Left ventricle myocardium inferior (tissue), 1 donor: Measurements from ENCODE around the gene C1orf159. TPM values are rescaled to one million over a fixed set of nuclear protein-coding genes. Genes with fewer than 3 reads are reported as not detected.

Experiments used
- DNase-seq: peaks from one replicate; pipeline ENCODE4 v3.0.0-alpha.2; 2020
- H3K27ac ChIP-seq: fragments of 200-600 bp; replicated peaks from 2 replicates; pipeline ENCODE4 v1.8.0; 2021
- H3K27me3 ChIP-seq: fragments of 200-600 bp; 2 replicates; pipeline ENCODE4 v1.8.0; 2021; ENCODE audit warnings: low read depth
- H3K36me3 ChIP-seq: fragments of 200-600 bp; 2 replicates; pipeline ENCODE4 v1.8.0; 2021
- H3K4me1 ChIP-seq: fragments of 200-600 bp; 2 replicates; pipeline ENCODE4 v1.8.0; 2021
- H3K4me3 ChIP-seq: fragments of 200-600 bp; 2 replicates; pipeline ENCODE4 v1.8.0; 2021; ENCODE audit warnings: mild to moderate bottlenecking, moderate library complexity
- H3K9me3 ChIP-seq: fragments of 200-600 bp; replicated peaks from 2 replicates; pipeline ENCODE4 v1.8.0; 2021
- intact Hi-C: fragments of 100-400 bp; cut with micrococcal nuclease; formaldehyde crosslinking; loops from one replicate; pipeline ENCODE4 v1.11.0; 2022
- total RNA-seq: library from RNA; stranded (reverse); fragmentation: NEBNext Ultra II Directional; extraction: Animal tissue kit (Norgen Biotek cat#: 25700); gene quantifications from one replicate; pipeline ENCODE4 v1.2.1, GENCODE V29; 2021
- TF ChIP-seq, protein P1 (sequence below): fragments of 200-600 bp; IDR thresholded peaks from 2 replicates; pipeline ENCODE4 v1.8.0; 2021; ENCODE audit warnings: antibody characterized with exemption, mild to moderate bottlenecking, borderline replicate concordance
- donor health status: DM: no; HTN: yes; CAD: no; lungs with severe emphysema.

The C1orf159 gene
- total RNA-seq, 1 donor from 2014 or later, result 3.8 TPM

DNA sequence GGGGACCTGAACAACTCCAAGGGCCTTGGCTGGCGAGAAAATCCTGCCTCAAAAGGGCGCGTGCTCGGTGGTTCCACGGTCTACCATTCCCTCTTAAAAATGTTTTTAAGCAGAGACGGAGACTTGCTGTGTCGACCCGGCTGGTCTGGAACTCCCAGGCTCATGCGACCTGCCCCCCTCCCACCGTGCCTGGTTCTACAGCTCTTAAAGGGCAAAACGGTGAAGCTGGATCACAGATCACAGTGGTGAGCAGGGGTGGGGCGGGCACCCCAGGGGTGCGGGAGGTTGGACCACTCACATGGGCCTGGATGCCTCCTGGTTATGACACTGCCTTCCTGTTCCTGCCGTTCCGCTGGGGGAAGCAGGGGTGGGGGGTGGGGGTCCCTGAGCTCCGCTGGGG is 4.2 kb upstream of the C1orf159 start:
- Histone ChIP-seq H3K36me3 (no peaks in the 10 kb centered on the region), H3K27ac (no peak overlapping the region), H3K27me3 (peaks cover 47% of the 10 kb centered on the region), H3K4me1 (peaks cover 21% of the 10 kb centered on the region), H3K4me3 (no peak overlapping the region), H3K9me3 (no peaks in the 10 kb centered on the region)
- TF ChIP-seq, protein P1, sequence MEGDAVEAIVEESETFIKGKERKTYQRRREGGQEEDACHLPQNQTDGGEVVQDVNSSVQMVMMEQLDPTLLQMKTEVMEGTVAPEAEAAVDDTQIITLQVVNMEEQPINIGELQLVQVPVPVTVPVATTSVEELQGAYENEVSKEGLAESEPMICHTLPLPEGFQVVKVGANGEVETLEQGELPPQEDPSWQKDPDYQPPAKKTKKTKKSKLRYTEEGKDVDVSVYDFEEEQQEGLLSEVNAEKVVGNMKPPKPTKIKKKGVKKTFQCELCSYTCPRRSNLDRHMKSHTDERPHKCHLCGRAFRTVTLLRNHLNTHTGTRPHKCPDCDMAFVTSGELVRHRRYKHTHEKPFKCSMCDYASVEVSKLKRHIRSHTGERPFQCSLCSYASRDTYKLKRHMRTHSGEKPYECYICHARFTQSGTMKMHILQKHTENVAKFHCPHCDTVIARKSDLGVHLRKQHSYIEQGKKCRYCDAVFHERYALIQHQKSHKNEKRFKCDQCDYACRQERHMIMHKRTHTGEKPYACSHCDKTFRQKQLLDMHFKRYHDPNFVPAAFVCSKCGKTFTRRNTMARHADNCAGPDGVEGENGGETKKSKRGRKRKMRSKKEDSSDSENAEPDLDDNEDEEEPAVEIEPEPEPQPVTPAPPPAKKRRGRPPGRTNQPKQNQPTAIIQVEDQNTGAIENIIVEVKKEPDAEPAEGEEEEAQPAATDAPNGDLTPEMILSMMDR, result no peak
- intact Hi-C loops, result no loop called here
- DNase-seq, result peak; percentile 10

DNA sequence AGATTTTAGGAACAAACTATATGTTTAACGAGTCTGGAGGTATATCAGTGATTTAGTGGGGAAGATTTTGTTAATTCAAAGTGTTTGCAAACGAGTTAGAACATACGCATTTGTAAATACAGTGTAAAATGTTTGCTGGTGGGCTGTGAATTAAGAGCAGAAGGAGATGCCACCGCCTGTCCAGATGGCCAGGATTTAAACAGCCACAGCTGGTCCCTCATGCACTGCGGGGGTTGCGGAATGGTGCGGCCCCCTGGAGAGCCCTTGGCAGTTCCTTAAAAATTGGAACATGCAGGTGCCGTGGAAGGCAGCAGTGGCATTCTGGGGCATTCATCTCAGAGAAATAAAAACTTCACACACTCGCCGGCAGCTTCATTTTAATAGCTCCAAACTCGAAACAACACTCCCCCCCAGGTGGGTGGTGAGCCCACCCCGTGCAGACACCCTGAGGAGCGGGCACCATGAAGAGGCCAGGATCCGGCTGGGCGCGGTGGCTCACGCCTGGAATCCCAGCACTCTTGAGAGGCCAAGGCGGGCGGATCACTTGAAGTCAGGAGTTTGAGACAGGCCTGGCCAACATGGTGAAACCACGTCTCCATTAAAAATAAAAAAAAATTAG is 3.5 kb upstream of the C1orf159 start:
- H3K4me3 ChIP-seq, result no peak overlapping the region

DNA sequence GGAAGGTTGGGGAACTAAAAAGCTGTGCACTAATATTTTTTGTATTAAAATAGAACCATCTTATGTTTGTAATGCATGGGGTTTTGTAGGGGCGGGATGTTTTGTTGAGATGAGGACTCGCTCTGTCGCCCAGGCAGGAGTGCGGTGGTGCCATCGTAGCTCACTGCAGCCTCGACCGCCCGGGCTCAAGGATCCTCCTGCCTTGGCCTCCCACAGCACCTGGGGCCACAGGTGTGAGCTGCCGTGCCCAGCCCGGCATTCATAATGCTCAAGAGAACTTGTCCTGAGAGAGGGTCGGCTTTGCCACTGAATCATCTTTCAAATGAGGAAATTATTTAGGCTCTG is 3.0 kb upstream of the C1orf159 start:
- H3K36me3 ChIP-seq, result no peaks in the 10 kb centered on the region
- TF ChIP-seq, protein P1, result no peak
- H3K27me3 ChIP-seq, result peaks cover 47% of the 10 kb centered on the region
- H3K4me1 ChIP-seq, result peaks cover 26% of the 10 kb centered on the region
- DNase-seq, result no peak
- no peaks in the 10 kb centered on the region for H3K9me3 ChIP-seq
- no peak overlapping the region for H3K27ac ChIP-seq
- H3K4me3 ChIP-seq, result no peak overlapping the region
- intact Hi-C loops, result no loop called here

More for the DNA sequence above, 3.5 kb upstream of the C1orf159 start:
- no peaks in the 10 kb centered on the region for H3K36me3 ChIP-seq
- peaks cover 47% of the 10 kb centered on the region for H3K27me3 ChIP-seq
- intact Hi-C loops, result no loop called here
- H3K9me3 ChIP-seq, result no peaks in the 10 kb centered on the region
- peaks cover 26% of the 10 kb centered on the region for H3K4me1 ChIP-seq
- TF ChIP-seq, protein P1, result no peak
- no peak for DNase-seq
- no peak overlapping the region for H3K27ac ChIP-seq

DNA sequence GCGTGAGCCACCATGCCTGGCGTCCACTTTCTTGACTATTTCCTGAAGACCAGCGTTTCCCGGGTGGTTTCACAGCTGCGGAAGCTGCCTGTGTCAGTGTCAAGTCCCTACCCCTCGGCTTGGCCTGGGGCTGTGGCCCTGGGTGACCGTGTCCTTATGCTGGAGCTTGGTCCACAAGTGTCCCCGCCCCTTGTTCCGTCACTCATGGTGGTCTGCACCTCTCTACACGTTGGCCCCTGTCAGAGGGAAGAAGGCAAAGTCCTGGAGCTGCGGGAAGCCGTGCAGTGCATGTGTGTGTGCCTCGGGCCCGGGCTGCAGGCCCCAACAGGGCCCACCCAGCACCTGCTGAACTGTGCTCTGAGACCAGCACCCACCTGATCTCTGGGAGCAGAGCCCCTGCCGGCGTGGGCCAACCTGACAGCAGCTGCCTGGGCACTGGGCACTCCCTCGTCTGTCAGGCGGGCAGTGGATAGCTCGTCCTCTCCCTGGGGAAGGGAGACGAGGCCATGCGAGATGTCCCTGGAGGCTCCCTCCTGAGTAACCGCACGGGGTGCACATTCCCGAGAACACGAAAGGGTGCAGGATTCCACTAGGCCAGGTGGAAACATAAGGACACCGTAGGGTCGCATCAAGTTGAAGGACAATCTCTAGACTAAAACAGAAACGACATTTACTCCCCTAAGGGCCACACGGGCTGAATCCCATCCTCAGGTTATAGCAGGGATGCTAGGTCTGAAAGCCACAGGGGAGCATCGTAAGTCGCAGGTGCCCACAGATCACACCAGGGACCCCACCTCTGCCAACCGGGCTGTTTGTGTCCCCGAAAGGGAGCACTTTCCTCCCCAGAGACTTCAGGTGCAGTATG is 2.4 kb upstream of the C1orf159 start:
- peaks cover 5% of the 10 kb centered on the region for H3K9me3 ChIP-seq
- no peak overlapping the region for H3K4me3 ChIP-seq
- peaks cover 4% of the 10 kb centered on the region for H3K36me3 ChIP-seq
- H3K27me3 ChIP-seq, result peaks cover 47% of the 10 kb centered on the region
- H3K4me1 ChIP-seq, result peaks cover 26% of the 10 kb centered on the region
- H3K27ac ChIP-seq, result no peak overlapping the region
- DNase-seq, result peak; percentile 10
- intact Hi-C loops, result no loop called here
- TF ChIP-seq, protein P1, result no peak

DNA sequence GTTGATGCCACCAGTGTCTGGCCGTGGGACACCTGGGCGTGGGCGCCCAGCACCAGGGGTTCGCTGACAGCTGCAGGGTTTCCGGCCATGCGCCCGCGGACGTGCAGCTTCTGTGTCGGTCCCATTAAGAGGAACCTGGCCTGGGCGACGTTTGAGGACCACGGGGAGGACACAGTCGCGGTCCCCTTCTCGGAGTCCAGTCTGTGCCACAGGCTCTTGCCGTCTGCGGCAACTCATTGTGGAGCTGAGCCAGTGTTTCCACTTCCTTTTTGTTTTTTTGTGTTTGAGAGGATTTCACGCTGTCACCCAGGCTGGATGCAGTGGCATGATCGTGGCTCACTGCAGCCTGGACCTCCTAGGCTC is 1.6 kb upstream of the C1orf159 start:
- Histone ChIP-seq H3K27ac (no peak overlapping the region), H3K36me3 (peaks cover 12% of the 10 kb centered on the region), H3K27me3 (peaks cover 47% of the 10 kb centered on the region), H3K4me3 (no peak overlapping the region), H3K9me3 (peaks cover 12% of the 10 kb centered on the region), H3K4me1 (peaks cover 24% of the 10 kb centered on the region)
- DNase-seq, result peak; percentile 13
- TF ChIP-seq, protein P1, result no peak
- intact Hi-C loops, result no loop called here
